ENCODE data around the gene RSL24D1.

The RSL24D1 gene

DNA sequence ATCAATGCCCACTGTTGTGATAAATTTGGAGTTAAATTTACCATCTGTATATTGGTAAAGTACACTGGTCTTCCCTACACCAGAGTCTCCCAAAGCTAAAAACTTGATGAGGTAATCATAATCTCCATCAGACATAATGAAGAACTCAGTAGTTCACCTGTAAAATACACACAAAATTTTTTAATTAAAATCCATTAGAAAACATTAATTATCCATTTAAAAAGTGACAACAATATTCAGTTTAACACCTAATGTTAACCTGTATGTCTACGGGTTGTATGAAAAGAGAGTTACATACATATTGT, 38.0 kb upstream of the RSL24D1 start:
- no peak overlapping the region for H3K4me3 ChIP-seq (ENCODE audit: low read length in 2 of 2)
- no peaks in the 10 kb centered on the region for H3K9me3 ChIP-seq (ENCODE audit: control insufficient read depth in 2 of 2, low read length in 2 of 2)
- no peak overlapping the region for H3K9ac ChIP-seq (ENCODE audit: low read depth in 1 of 2, low read length in 2 of 2)
- no peaks in the 10 kb centered on the region for H3K27me3 ChIP-seq (ENCODE audit: control insufficient read depth in 2 of 2, insufficient read depth in 2 of 2, low read length in 2 of 2)
- no peaks in the 10 kb centered on the region for H3K4me1 ChIP-seq (ENCODE audit: control insufficient read depth in 2 of 2, insufficient read depth in 2 of 2, low read length in 2 of 2)
- H3K36me3 ChIP-seq (ENCODE audit: control insufficient read depth in 2 of 2, insufficient read depth in 2 of 2, low read length in 2 of 2): no peaks in the 10 kb centered on the region
- no peak overlapping the region for H3K27ac ChIP-seq (ENCODE audit: low read depth in 2 of 2, low read length in 2 of 2)

DNA sequence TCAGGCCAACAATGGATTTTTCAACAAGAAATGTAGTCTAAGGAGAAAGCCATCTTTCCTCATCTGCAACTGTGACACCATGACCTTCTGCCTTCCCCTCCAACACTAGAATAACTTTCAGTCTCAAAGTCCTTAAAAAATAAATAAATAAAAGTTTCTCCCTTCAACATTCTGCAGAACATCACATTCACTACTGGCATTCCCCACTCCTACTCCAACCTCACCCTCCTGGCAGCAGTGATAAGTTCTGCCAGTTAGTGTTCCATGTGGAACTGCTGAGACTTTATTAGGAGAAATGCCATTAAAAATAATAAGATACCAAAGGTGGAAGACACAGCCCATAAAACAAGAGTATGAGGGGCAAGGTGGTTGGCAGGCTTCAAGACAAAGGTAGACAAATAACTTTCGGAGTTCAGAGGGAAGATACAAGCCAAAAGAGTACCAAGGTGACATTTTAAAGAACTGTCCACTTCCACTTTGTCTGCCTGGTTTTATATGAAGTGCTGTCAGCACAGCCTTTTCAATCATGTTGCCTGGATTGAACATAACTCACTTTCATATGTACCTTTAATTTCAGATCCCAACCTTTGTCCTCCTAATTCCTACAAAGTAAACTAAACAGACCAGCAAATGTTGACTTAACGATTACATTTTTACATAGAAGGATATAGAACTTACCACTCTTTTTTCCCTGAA, 37.5 kb upstream of the RSL24D1 start:
- Histone ChIP-seq H3K4me1 (ENCODE audit: control insufficient read depth in 2 of 2, insufficient read depth in 2 of 2, low read length in 2 of 2) (no peaks in the 10 kb centered on the region), H3K9me3 (ENCODE audit: control insufficient read depth in 2 of 2, low read length in 2 of 2) (no peaks in the 10 kb centered on the region), H3K36me3 (ENCODE audit: control insufficient read depth in 2 of 2, insufficient read depth in 2 of 2, low read length in 2 of 2) (no peaks in the 10 kb centered on the region), H3K9ac (ENCODE audit: low read depth in 1 of 2, low read length in 2 of 2) (no peak overlapping the region), H3K27ac (ENCODE audit: low read depth in 2 of 2, low read length in 2 of 2) (peak overlapping the region in 1 of 2 donors; percentile 19), H3K4me3 (ENCODE audit: low read length in 2 of 2) (no peak overlapping the region), H3K27me3 (ENCODE audit: control insufficient read depth in 2 of 2, insufficient read depth in 2 of 2, low read length in 2 of 2) (no peaks in the 10 kb centered on the region)

DNA sequence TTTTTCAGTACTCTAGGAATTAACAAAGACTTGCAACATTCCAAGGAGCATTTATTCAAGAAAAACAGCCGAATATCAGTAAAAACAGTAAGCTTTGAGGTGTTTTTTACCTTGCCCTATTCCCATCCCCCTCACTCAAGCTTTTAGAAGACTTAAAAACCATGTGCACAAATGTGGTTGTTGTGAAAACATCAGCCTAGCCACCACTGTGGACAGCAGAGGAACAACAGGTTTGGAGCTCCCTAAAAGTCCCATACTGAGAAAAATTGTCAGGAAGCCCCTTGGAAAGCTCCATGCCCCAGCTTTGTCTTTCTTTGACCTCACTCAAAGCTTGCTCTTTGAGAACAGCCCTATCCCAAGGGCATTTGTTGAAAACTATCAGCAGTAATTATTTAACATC, 34.7 kb upstream of the RSL24D1 start:
- Histone ChIP-seq H3K36me3 (ENCODE audit: control insufficient read depth in 2 of 2, insufficient read depth in 2 of 2, low read length in 2 of 2) (peaks cover 0 to 3% of the 10 kb centered on the region in 2 donors), H3K4me1 (ENCODE audit: control insufficient read depth in 2 of 2, insufficient read depth in 2 of 2, low read length in 2 of 2) (no peaks in the 10 kb centered on the region), H3K4me3 (ENCODE audit: low read length in 2 of 2) (no peak overlapping the region), H3K27ac (ENCODE audit: low read depth in 2 of 2, low read length in 2 of 2) (no peak overlapping the region), H3K9ac (ENCODE audit: low read depth in 1 of 2, low read length in 2 of 2) (no peak overlapping the region), H3K27me3 (ENCODE audit: control insufficient read depth in 2 of 2, insufficient read depth in 2 of 2, low read length in 2 of 2) (no peaks in the 10 kb centered on the region), H3K9me3 (ENCODE audit: control insufficient read depth in 2 of 2, low read length in 2 of 2) (no peaks in the 10 kb centered on the region)

DNA sequence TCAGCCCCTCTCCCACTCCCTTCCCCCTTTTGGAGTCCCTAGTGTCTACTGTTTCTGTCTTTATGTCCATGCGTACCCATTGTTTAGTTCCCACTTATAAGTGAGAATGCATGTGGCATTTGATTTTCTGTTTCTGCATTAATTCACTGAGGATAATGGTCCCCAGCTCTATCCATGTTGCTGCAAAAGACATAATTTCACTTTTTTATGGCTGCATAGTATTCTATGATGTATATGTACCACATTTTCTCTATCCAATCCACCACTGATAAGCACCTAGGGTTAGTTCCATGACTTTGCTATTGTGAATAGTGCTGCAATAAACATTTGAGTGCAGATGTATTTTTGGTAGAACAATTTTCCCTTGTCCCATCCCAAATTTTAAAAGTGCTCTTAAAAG, 34.2 kb upstream of the RSL24D1 start:
- Histone ChIP-seq H3K9ac (ENCODE audit: low read depth in 1 of 2, low read length in 2 of 2) (no peak overlapping the region), H3K36me3 (ENCODE audit: control insufficient read depth in 2 of 2, insufficient read depth in 2 of 2, low read length in 2 of 2) (peaks cover 0 to 3% of the 10 kb centered on the region in 2 donors), H3K4me1 (ENCODE audit: control insufficient read depth in 2 of 2, insufficient read depth in 2 of 2, low read length in 2 of 2) (no peaks in the 10 kb centered on the region), H3K9me3 (ENCODE audit: control insufficient read depth in 2 of 2, low read length in 2 of 2) (no peaks in the 10 kb centered on the region), H3K27ac (ENCODE audit: low read depth in 2 of 2, low read length in 2 of 2) (no peak overlapping the region), H3K27me3 (ENCODE audit: control insufficient read depth in 2 of 2, insufficient read depth in 2 of 2, low read length in 2 of 2) (no peaks in the 10 kb centered on the region), H3K4me3 (ENCODE audit: low read length in 2 of 2) (no peak overlapping the region)

DNA sequence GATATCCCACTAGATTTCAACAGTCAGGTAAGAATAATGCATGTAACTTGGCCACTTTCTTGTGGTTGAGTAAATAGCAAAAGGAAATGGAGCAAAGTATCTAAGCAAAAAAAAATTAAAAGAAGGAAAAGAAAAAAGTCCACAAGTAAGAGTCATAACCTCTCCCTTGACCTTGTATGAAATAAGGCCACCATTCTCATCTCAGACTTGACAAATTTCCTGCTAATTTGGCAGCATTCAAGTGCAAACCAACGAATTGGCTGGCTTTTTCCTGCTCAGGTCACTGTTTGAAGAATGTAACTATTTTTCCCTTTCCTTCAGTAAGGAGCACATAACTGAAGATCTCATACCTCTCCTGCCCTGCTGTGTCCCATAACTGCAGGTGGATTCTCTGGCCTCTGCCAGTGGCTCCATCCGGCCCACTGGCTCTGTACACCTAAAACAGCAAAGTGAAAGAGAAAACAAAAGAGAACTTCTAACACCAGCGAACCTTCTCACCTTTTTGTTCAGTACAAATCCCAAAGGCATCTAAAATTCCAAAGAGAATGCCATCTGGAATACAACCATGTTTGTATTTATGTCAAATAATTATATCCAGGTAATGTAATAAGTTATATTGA, 33.4 kb upstream of the RSL24D1 start:
- H3K36me3 ChIP-seq (ENCODE audit: control insufficient read depth in 2 of 2, insufficient read depth in 2 of 2, low read length in 2 of 2): peaks cover 0 to 5% of the 10 kb centered on the region in 2 donors
- H3K4me3 ChIP-seq (ENCODE audit: low read length in 2 of 2): no peak overlapping the region
- H3K9ac ChIP-seq (ENCODE audit: low read depth in 1 of 2, low read length in 2 of 2): no peak overlapping the region
- no peaks in the 10 kb centered on the region for H3K4me1 ChIP-seq (ENCODE audit: control insufficient read depth in 2 of 2, insufficient read depth in 2 of 2, low read length in 2 of 2)
- no peaks in the 10 kb centered on the region for H3K27me3 ChIP-seq (ENCODE audit: control insufficient read depth in 2 of 2, insufficient read depth in 2 of 2, low read length in 2 of 2)
- H3K27ac ChIP-seq (ENCODE audit: low read depth in 2 of 2, low read length in 2 of 2): no peak overlapping the region
- H3K9me3 ChIP-seq (ENCODE audit: control insufficient read depth in 2 of 2, low read length in 2 of 2): no peaks in the 10 kb centered on the region

DNA sequence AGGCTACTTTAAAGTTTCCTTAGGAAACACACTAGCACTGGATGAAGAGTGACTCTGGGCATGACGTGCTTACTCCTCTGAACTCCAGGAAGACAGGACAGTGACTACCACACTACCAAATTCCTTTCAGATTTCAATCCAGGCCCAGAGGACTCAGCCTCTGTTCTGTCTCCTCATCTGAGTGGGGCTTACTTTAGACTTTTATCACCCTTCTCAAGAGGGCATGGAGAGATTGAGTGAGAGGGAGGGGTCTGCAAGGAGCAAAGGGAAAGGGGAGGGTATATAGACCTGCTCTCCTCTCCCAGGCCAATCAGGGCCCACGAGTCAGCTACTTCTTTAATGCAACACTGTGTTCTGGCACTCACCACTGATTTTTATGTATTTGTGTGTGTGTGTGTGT, 29.4 kb upstream of the RSL24D1 start:
- Histone ChIP-seq H3K36me3 (ENCODE audit: control insufficient read depth in 2 of 2, insufficient read depth in 2 of 2, low read length in 2 of 2) (peaks cover 6 to 9% of the 10 kb centered on the region in 2 donors), H3K27ac (ENCODE audit: low read depth in 2 of 2, low read length in 2 of 2) (no peak overlapping the region), H3K4me1 (ENCODE audit: control insufficient read depth in 2 of 2, insufficient read depth in 2 of 2, low read length in 2 of 2) (peaks cover 2 to 8% of the 10 kb centered on the region in 2 donors), H3K27me3 (ENCODE audit: control insufficient read depth in 2 of 2, insufficient read depth in 2 of 2, low read length in 2 of 2) (no peaks in the 10 kb centered on the region), H3K9ac (ENCODE audit: low read depth in 1 of 2, low read length in 2 of 2) (no peak overlapping the region), H3K9me3 (ENCODE audit: control insufficient read depth in 2 of 2, low read length in 2 of 2) (no peaks in the 10 kb centered on the region), H3K4me3 (ENCODE audit: low read length in 2 of 2) (no peak overlapping the region)

DNA sequence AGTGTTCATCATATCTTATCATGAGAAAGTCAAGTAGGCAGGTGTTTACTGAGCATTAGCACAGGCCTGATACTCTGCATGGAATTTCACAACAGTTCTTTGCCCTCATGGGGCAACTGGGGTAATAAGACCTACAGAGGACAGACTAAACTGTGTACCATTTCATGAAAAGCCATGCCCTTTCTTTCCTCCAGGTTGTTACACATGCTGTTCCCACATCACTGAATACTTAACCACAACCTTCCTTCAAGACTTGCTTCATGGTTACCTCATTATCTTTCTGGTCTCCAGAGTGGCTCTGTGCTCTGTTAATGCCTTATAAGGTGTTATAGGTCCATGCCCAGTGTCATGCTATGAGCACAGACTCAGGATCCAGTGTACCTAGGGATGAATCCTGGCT, 28.2 kb upstream of the RSL24D1 start:
- Histone ChIP-seq H3K36me3 (ENCODE audit: control insufficient read depth in 2 of 2, insufficient read depth in 2 of 2, low read length in 2 of 2) (peaks cover 6 to 9% of the 10 kb centered on the region in 2 donors), H3K9me3 (ENCODE audit: control insufficient read depth in 2 of 2, low read length in 2 of 2) (no peaks in the 10 kb centered on the region), H3K4me3 (ENCODE audit: low read length in 2 of 2) (no peak overlapping the region), H3K4me1 (ENCODE audit: control insufficient read depth in 2 of 2, insufficient read depth in 2 of 2, low read length in 2 of 2) (peaks cover 2 to 8% of the 10 kb centered on the region in 2 donors), H3K27ac (ENCODE audit: low read depth in 2 of 2, low read length in 2 of 2) (no peak overlapping the region), H3K9ac (ENCODE audit: low read depth in 1 of 2, low read length in 2 of 2) (no peak overlapping the region), H3K27me3 (ENCODE audit: control insufficient read depth in 2 of 2, insufficient read depth in 2 of 2, low read length in 2 of 2) (no peaks in the 10 kb centered on the region)

DNA sequence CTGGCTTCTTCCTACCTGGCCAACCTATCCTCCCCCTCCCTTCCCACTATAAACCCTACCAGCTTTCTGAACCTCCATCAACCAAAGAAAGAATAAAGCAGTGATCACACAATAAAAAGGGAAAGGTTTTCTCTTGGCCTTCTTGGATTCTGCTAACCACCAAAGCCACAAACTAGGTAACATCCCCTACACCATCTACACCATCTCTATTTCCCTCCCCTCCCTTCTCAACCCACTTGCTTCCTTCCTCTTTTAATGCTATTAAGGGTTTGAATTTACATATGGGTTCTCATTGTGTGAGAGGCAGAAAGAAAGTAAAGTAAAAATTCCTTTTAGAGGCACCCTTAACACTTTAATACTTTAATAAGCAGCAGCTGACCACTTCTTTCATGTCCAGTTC, 25.8 kb upstream of the RSL24D1 start:
- Histone ChIP-seq H3K27me3 (ENCODE audit: control insufficient read depth in 2 of 2, insufficient read depth in 2 of 2, low read length in 2 of 2) (no peaks in the 10 kb centered on the region), H3K9ac (ENCODE audit: low read depth in 1 of 2, low read length in 2 of 2) (no peak overlapping the region), H3K27ac (ENCODE audit: low read depth in 2 of 2, low read length in 2 of 2) (peak overlapping the region in 1 of 2 donors; percentile 44), H3K4me3 (ENCODE audit: low read length in 2 of 2) (peak overlapping the region in 1 of 2 donors; percentile 32), H3K9me3 (ENCODE audit: control insufficient read depth in 2 of 2, low read length in 2 of 2) (no peaks in the 10 kb centered on the region), H3K36me3 (ENCODE audit: control insufficient read depth in 2 of 2, insufficient read depth in 2 of 2, low read length in 2 of 2) (peaks cover 6% of the 10 kb centered on the region in 2 donors), H3K4me1 (ENCODE audit: control insufficient read depth in 2 of 2, insufficient read depth in 2 of 2, low read length in 2 of 2) (peaks cover 2 to 8% of the 10 kb centered on the region in 2 donors)

DNA sequence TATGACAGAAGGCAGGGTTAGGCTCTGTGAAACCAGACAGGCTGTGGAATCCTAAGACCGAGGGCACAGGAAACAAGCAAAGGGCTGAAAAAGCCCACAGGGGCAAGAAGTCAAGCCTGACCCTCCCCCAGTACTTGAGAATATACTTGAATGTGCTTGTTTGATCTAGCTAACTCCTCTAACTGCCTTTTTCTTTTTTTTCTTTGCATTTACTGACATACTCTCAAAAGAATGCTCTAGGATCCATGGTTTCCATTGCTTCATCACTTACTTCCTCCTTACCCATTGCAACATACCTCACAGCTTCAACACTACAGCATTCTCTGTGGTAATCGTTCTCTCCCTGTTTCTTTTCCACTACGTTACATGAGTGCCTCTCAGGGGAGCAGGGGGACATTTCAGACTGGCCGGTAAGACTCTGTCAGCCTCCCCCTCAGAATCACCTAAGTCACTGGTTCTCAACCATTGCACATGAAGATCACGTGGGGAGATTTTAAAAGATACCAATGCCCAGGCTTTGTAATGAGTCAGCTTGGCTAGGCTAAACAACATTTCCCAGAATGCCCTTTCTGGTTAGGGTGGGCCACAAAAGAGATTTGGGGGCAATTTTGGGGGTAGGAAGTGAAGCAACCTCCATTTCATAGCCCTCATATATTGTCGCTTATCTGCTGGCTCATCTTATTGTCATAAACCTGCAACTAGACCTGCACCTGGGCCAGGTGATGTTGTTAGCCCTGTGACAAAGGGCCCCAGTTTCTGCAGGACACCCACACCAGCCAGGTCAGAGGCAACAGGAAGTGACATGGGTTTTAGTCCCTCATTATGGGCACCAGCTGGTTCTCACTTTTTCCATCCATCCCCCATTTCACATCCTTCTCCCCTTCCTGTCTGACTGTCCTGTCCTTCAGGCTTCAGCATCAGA, 24.6 kb upstream of the RSL24D1 start:
- Histone ChIP-seq H3K4me1 (ENCODE audit: control insufficient read depth in 2 of 2, insufficient read depth in 2 of 2, low read length in 2 of 2) (peaks cover 2 to 8% of the 10 kb centered on the region in 2 donors), H3K4me3 (ENCODE audit: low read length in 2 of 2) (no peak overlapping the region), H3K27ac (ENCODE audit: low read depth in 2 of 2, low read length in 2 of 2) (peak overlapping the region in 1 of 2 donors; percentile 24)

DNA sequence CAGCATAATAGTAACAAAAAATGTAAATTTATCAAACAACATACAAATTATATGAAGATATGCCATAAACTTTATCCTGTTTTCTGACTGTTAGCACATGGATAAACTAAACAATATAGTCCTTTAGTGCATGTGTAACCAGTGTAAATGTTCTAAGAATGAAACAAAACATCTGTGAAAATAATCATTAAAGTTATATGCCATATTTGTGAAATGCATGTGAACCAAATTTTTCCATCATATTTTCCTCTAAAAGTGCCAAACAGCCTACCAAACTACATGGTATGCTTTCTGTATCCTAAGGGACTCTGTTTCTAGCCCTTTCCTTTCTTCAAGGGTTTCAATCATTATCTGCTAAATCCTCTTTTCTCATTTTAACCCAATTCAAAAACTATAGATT, 23.9 kb upstream of the RSL24D1 start:
- H3K36me3 ChIP-seq (ENCODE audit: control insufficient read depth in 2 of 2, insufficient read depth in 2 of 2, low read length in 2 of 2): peaks cover 4 to 6% of the 10 kb centered on the region in 2 donors
- H3K4me3 ChIP-seq (ENCODE audit: low read length in 2 of 2): no peak overlapping the region
- H3K4me1 ChIP-seq (ENCODE audit: control insufficient read depth in 2 of 2, insufficient read depth in 2 of 2, low read length in 2 of 2): peaks cover 2 to 8% of the 10 kb centered on the region in 2 donors
- H3K9ac ChIP-seq (ENCODE audit: low read depth in 1 of 2, low read length in 2 of 2): no peak overlapping the region
- H3K27me3 ChIP-seq (ENCODE audit: control insufficient read depth in 2 of 2, insufficient read depth in 2 of 2, low read length in 2 of 2): no peaks in the 10 kb centered on the region
- peak overlapping the region in 1 of 2 donors; percentile 24 for H3K27ac ChIP-seq (ENCODE audit: low read depth in 2 of 2, low read length in 2 of 2)
- H3K9me3 ChIP-seq (ENCODE audit: control insufficient read depth in 2 of 2, low read length in 2 of 2): no peaks in the 10 kb centered on the region

More for the DNA sequence above, 24.6 kb upstream of the RSL24D1 start:
- no peak overlapping the region for H3K9ac ChIP-seq (ENCODE audit: low read depth in 1 of 2, low read length in 2 of 2)
- H3K9me3 ChIP-seq (ENCODE audit: control insufficient read depth in 2 of 2, low read length in 2 of 2): no peaks in the 10 kb centered on the region
- no peaks in the 10 kb centered on the region for H3K27me3 ChIP-seq (ENCODE audit: control insufficient read depth in 2 of 2, insufficient read depth in 2 of 2, low read length in 2 of 2)
- peaks cover 6% of the 10 kb centered on the region in 2 donors for H3K36me3 ChIP-seq (ENCODE audit: control insufficient read depth in 2 of 2, insufficient read depth in 2 of 2, low read length in 2 of 2)

All from mucosa of rectum (tissue), 2 donors.